Transverse colon (tissue), 3 donors: ENCODE data around the gene CDH15.

ENCODE experiments used
- CTCF ChIP-seq, 5 experiments: fragments of 200-600 bp in 3 of 5; fragments of 450-650 bp in 2 of 5; sonication (generic) in 3 of 5; IDR thresholded peaks; 1 replicate in 2 of 5; 2 replicates in 3 of 5; pipeline ENCODE4 v1.5.1; 2016 to 2017; ENCODE audit warnings: antibody characterized with exemption in 5 of 5, inconsistent platforms in 3 of 5, mild to moderate bottlenecking in 2 of 5, moderate library complexity in 1 of 5
- POLR2A ChIP-seq: fragments of 450-650 bp; IDR thresholded peaks from one replicate; pipeline ENCODE4 v1.6.1; 2016; ENCODE audit warnings: antibody characterized with exemption, mild to moderate bottlenecking, moderate library complexity

- TF ChIP-seq CTCF (IDR thresholded peaks at IDR 0.05) (no peak), POLR2A (no peak)
These were observed 601 bp downstream of the CDH15 start for GRCh38 chr16:89172171-89172527.
